Keratinocyte (primary cell): Measurements from ENCODE around the gene MICALL2. TPM values are rescaled to one million over a fixed set of nuclear protein-coding genes. Genes with fewer than 3 reads are reported as not detected.

ENCODE experiments used
- DNase-seq: peaks from one replicate; pipeline ENCODE4 v3.0.0-alpha.2; 2011; ENCODE audit warnings: low read depth, missing footprints, low spot score
- FAIRE-seq: peaks from 2 replicates; lab custom pipeline; 2011; peaks lifted over from hg19 to GRCh38; lab: Jason Lieb, UNC
- H2AFZ ChIP-seq: 2 replicates; pipeline ENCODE4 v1.6.0; 2012; ENCODE audit warnings: low read length, control low read depth, inconsistent platforms; ENCODE audit not compliant: control insufficient read depth
- H3K27ac ChIP-seq: 2 replicates; pipeline ENCODE4 v1.5.1; 2011; ENCODE audit warnings: low read length; ENCODE audit not compliant: control insufficient read depth, insufficient read depth
- H3K27me3 ChIP-seq: 3 replicates; pipeline ENCODE4 v1.6.0; 2011; ENCODE audit warnings: low read length; ENCODE audit not compliant: control insufficient read depth, insufficient read depth; ENCODE audit errors: extremely low read depth
- H3K36me3 ChIP-seq, 2 experiments: 2 replicates in 1 of 2; 3 replicates in 1 of 2; pipeline ENCODE4 v1.5.1; 2011; ENCODE audit warnings: low read length in 2 of 2, mild to moderate bottlenecking in 1 of 2; ENCODE audit not compliant: control insufficient read depth in 2 of 2, insufficient read depth in 2 of 2; ENCODE audit errors: extremely low read depth in 1 of 2
- H3K4me1 ChIP-seq: 3 replicates; pipeline ENCODE4 v1.5.1; 2011; ENCODE audit warnings: low read length; ENCODE audit not compliant: control insufficient read depth, insufficient read depth; ENCODE audit errors: extremely low read depth
- H3K4me2 ChIP-seq: 3 replicates; pipeline ENCODE4 v1.6.0; 2011; ENCODE audit warnings: low read depth, low read length; ENCODE audit not compliant: control insufficient read depth, insufficient read depth; ENCODE audit errors: extremely low read depth
- H3K4me3 ChIP-seq, 3 experiments: fragments of 200-600 bp in 1 of 3; sonication (generic) in 1 of 3; 2 replicates in 2 of 3; 3 replicates in 1 of 3; pipeline ENCODE4 v1.5.1; 2011 to 2016; ENCODE audit warnings: low read length in 3 of 3, mild to moderate bottlenecking in 3 of 3, control low read depth in 2 of 3, inconsistent platforms in 1 of 3, low read depth in 1 of 3, mixed read lengths in 1 of 3, mixed run types in 1 of 3, moderate library complexity in 1 of 3; ENCODE audit not compliant: control insufficient read depth in 2 of 3, insufficient read depth in 2 of 3; ENCODE audit errors: extremely low read depth in 1 of 3
- H3K79me2 ChIP-seq: 2 replicates; pipeline ENCODE4 v1.6.0; 2012; ENCODE audit warnings: low read length; ENCODE audit not compliant: control insufficient read depth, insufficient read depth
- H3K9ac ChIP-seq: 3 replicates; pipeline ENCODE4 v1.6.0; 2011; ENCODE audit warnings: low read length; ENCODE audit not compliant: control insufficient read depth, insufficient read depth; ENCODE audit errors: extremely low read depth
- H3K9me1 ChIP-seq: 3 replicates; pipeline ENCODE4 v1.6.0; 2011; ENCODE audit warnings: low read length; ENCODE audit not compliant: control insufficient read depth, insufficient read depth; ENCODE audit errors: extremely low read depth
- H3K9me3 ChIP-seq: 2 replicates; pipeline ENCODE4 v1.5.1; 2012; ENCODE audit warnings: low read depth, low read length; ENCODE audit not compliant: control insufficient read depth
- H4K20me1 ChIP-seq: 3 replicates; pipeline ENCODE4 v1.6.0; 2011; ENCODE audit warnings: low read length; ENCODE audit not compliant: control insufficient read depth, insufficient read depth; ENCODE audit errors: extremely low read depth
- CTCF ChIP-seq, 3 experiments: IDR thresholded peaks in 1 of 3; conservative IDR thresholded peaks in 1 of 3; optimal IDR thresholded peaks in 1 of 3; 2 replicates in 2 of 3; 3 replicates in 1 of 3; pipeline versions ENCODE3 to v1.5.1; 2011; ENCODE audit warnings: low read length in 3 of 3, mild to moderate bottlenecking in 3 of 3, moderate library complexity in 2 of 3, control low read depth in 1 of 3, inconsistent platforms in 1 of 3; ENCODE audit not compliant: insufficient read depth in 2 of 3; ENCODE audit errors: extremely low read depth in 1 of 3
- EZH2 ChIP-seq: IDR thresholded peaks from one replicate; pipeline ENCODE4 v1.6.1; 2012; ENCODE audit warnings: inconsistent platforms, mild to moderate bottlenecking, low read length, moderate library complexity
- dilution Hi-C: fragments of 300-500 bp; cut with MboI; formaldehyde crosslinking; loops from one replicate; pipeline ENCODE4 v1.7.0; 2020; ENCODE audit warnings: low sequenced_read_pairs; ENCODE audit not compliant: extremely low pct_ligation_motif_present
- polyA plus RNA-seq, 5 experiments: library from polyadenylated mRNA; depleted of rRNA in 3 of 5; stranded (reverse) in 3 of 5; stranded (forward) in 1 of 5; unstranded in 1 of 5; fragments of >200 nt; gene quantifications; 1 replicate in 1 of 5; 2 replicates in 3 of 5; 3 replicates in 1 of 5; pipeline versions ENCODE4 v1.2.1 to v1.2.3, GENCODE V29; 2011 to 2012; ENCODE audit warnings: missing spikeins in 2 of 5, low read depth in 1 of 5, low replicate concordance in 1 of 5

The MICALL2 gene
- polyA plus RNA-seq, 1 donor (not counting 4 experiments of a cell fraction or from before 2014, with no cell fraction given) = 10.4 TPM

GRCh38 chr7:1413936-1414639 lies 45.2 kb downstream of the MICALL2 start:
- H3K4me1 ChIP-seq = no peaks in the 10 kb centered on the region
- dilution Hi-C loops = no loop called here
- H3K27ac ChIP-seq = no peak overlapping the region
- H3K9ac ChIP-seq = no peak overlapping the region
- no peaks in the 10 kb centered on the region for H3K27me3 ChIP-seq
- no peak for TF ChIP-seq EZH2
- no peaks in the 10 kb centered on the region for H3K36me3 ChIP-seq
- H3K9me1 ChIP-seq = no peaks in the 10 kb centered on the region
- no peak for FAIRE-seq
- H4K20me1 ChIP-seq = no peaks in the 10 kb centered on the region
- no peaks in the 10 kb centered on the region for H3K9me3 ChIP-seq
- H3K4me3 ChIP-seq = no peak overlapping the region
- no peak for DNase-seq
- no peaks in the 10 kb centered on the region for H3K79me2 ChIP-seq
- no peak overlapping the region for H3K4me2 ChIP-seq
- no peak overlapping the region for H2AFZ ChIP-seq

GRCh38 chr7:1412322-1413261 lies 46.7 kb downstream of the MICALL2 start:
- Histone ChIP-seq H3K9ac (no peak overlapping the region), H3K4me3 (no peak overlapping the region), H3K4me1 (no peaks in the 10 kb centered on the region), H3K9me3 (no peaks in the 10 kb centered on the region), H3K36me3 (no peaks in the 10 kb centered on the region), H3K79me2 (no peaks in the 10 kb centered on the region), H3K27ac (no peak overlapping the region), H2AFZ (no peak overlapping the region), H3K27me3 (peaks cover 7% of the 10 kb centered on the region), H4K20me1 (no peaks in the 10 kb centered on the region), H3K9me1 (no peaks in the 10 kb centered on the region), H3K4me2 (no peak overlapping the region)
- TF ChIP-seq EZH2 (no peak), CTCF (optimal IDR thresholded peaks at IDR 0.05 in 1 of 3, IDR thresholded peaks at IDR 0.05 in 1 of 3, conservative IDR thresholded peaks at IDR 0.05 in 1 of 3; ENCODE audit: extremely low read depth in 1 of 3, insufficient read depth in 2 of 3, low read length in 3 of 3) (peak; percentile 51 to 78 (median 77))
- DNase-seq = peak; percentile 41
- no peak for FAIRE-seq
- dilution Hi-C loops = no loop called here
